ENCODE results near the gene CIRBP.

Gene CIRBP

GRCh38 chr19:1227304-1228054, 41.7 kb upstream of the CIRBP start:
- DNase-seq (ENCODE audit: low read depth in 2 of 2), result no peak
- no peak for TF ChIP-seq CTCF (IDR thresholded peaks at IDR 0.05; ENCODE audit: low read depth, low read length)
- no peak overlapping the region for H3K4me3 ChIP-seq (replicated peaks in 1 of 2; ENCODE audit: low read depth in 2 of 2, low read length in 2 of 2)

- no peak for DNase-seq (ENCODE audit: low read depth in 2 of 2)
- no peak for TF ChIP-seq CTCF (IDR thresholded peaks at IDR 0.05; ENCODE audit: low read depth, low read length)
These were observed 40.8 kb upstream of the CIRBP start for GRCh38 chr19:1228161-1228957.

GRCh38 chr19:1229056-1229923, 39.8 kb upstream of the CIRBP start:
- no peak for DNase-seq (ENCODE audit: low read depth in 2 of 2)
- no peak overlapping the region for H3K4me3 ChIP-seq (replicated peaks in 1 of 2; ENCODE audit: low read depth in 2 of 2, low read length in 2 of 2)
- no peak for TF ChIP-seq CTCF (IDR thresholded peaks at IDR 0.05; ENCODE audit: low read depth, low read length)

More at GRCh38 chr19:1228161-1228957, 40.8 kb upstream of the CIRBP start:
- H3K4me3 ChIP-seq (replicated peaks in 1 of 2; ENCODE audit: low read depth in 2 of 2, low read length in 2 of 2), result no peak overlapping the region

- DNase-seq (ENCODE audit: low read depth in 2 of 2), result no peak
- no peak for TF ChIP-seq CTCF (IDR thresholded peaks at IDR 0.05; ENCODE audit: low read depth, low read length)
These were observed 39.0 kb upstream of the CIRBP start for GRCh38 chr19:1229924-1230782.

GRCh38 chr19:1230783-1231489, 38.2 kb upstream of the CIRBP start:
- TF ChIP-seq CTCF (IDR thresholded peaks at IDR 0.05; ENCODE audit: low read depth, low read length), result peak; percentile 1
- DNase-seq (ENCODE audit: low read depth in 2 of 2), result no peak
- no peak overlapping the region for H3K4me3 ChIP-seq (replicated peaks in 1 of 2; ENCODE audit: low read depth in 2 of 2, low read length in 2 of 2)

More at GRCh38 chr19:1229924-1230782, 39.0 kb upstream of the CIRBP start:
- no peak overlapping the region for H3K4me3 ChIP-seq (replicated peaks in 1 of 2; ENCODE audit: low read depth in 2 of 2, low read length in 2 of 2)

All from cardiac fibroblast (primary cell).